Neural progenitor cell (in vitro differentiated cells): ENCODE results near the gene ZDHHC8.

ENCODE experiments used
- CTCF ChIP-seq: fragments of 200-600 bp; sonication (generic); IDR thresholded peaks from 2 replicates; pipeline ENCODE4 v1.5.1; 2017; ENCODE audit warnings: antibody characterized with exemption, mild to moderate bottlenecking
- EZH2 ChIP-seq: fragments of 200-600 bp; sonication (generic); IDR thresholded peaks from 2 replicates; pipeline ENCODE4 v1.6.1; 2017; ENCODE audit warnings: antibody characterized with exemption, mild to moderate bottlenecking, moderate library complexity
- EZH2phosphoT487 ChIP-seq: fragments of 200-600 bp; sonication (generic); IDR thresholded peaks from 2 replicates; pipeline ENCODE4 v1.6.1; 2017; ENCODE audit warnings: antibody characterized with exemption

DNA sequence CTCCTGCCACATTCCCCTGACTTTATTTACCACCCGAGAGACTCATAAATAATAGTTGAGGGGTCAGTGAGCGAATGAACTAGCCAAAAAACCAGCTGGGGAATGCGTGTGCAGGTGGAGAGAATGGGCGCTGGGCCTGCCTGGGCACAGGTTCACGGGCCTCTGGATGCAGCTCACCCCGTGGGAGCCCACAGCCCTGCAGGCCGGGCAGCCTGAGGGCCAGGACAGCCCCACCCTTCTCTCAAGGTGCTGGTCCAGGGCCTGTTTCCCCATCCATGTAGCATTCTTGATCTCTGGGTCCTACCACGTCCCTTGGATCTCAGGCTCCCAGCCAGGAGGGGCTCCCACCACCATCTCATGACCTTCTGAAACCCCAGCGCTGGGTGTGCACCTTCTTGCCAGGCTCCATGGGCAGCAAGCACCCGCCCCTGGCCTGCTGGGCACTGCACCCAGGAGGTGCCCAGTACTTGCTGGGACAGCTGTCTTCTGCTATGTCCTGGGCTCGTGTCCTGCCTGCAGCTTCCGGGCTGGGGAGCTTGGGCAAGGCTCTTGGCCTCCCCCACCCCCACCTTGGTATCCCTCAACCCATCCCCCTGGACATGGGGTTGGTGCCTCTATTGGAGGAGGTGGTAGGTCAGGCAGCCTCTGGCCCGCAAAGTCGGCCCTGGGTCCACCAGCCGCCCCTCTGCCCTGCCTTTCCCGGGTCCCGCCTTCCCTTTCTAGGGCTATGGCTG is 62.3 kb downstream of the ZDHHC8 start:
- no peak for TF ChIP-seq CTCF
- TF ChIP-seq EZH2 = no peak
- TF ChIP-seq EZH2phosphoT487 = no peak
